MM.1S (cell line): ENCODE data around the gene SLC7A6.

Experiments
- DNase-seq: peaks from one replicate; pipeline ENCODE4 v3.0.0-alpha.2; 2015
- H2AFZ ChIP-seq: fragments of 300-600 bp; sonication (generic); 2 replicates; pipeline ENCODE4 v1.6.0; 2016; ENCODE audit warnings: antibody characterized with exemption, low read length
- H3F3A ChIP-seq: fragments of 300-600 bp; sonication (generic); 2 replicates; pipeline ENCODE4 v1.6.1; 2016; ENCODE audit warnings: mild to moderate bottlenecking, antibody characterized with exemption, low read length, moderate library complexity, mixed read lengths; ENCODE audit not compliant: insufficient read depth
- H3K27ac ChIP-seq: fragments of 300-600 bp; sonication (generic); 2 replicates; pipeline ENCODE4 v1.5.1; 2016; ENCODE audit warnings: mild to moderate bottlenecking, low read length
- H3K27me3 ChIP-seq: fragments of 300-600 bp; sonication (generic); replicated peaks from 2 replicates; pipeline ENCODE4 v1.6.0; 2016; ENCODE audit warnings: low read length; ENCODE audit not compliant: insufficient read depth
- H3K36me3 ChIP-seq: fragments of 300-600 bp; sonication (generic); replicated peaks from 2 replicates; pipeline ENCODE4 v1.6.1; 2016; ENCODE audit warnings: mild to moderate bottlenecking, low read length, mixed read lengths; ENCODE audit not compliant: insufficient read depth
- H3K4me1 ChIP-seq: fragments of 300-600 bp; sonication (generic); 2 replicates; pipeline ENCODE4 v1.6.1; 2016; ENCODE audit warnings: low read length, mixed read lengths
- H3K4me2 ChIP-seq: fragments of 300-600 bp; sonication (generic); 2 replicates; pipeline ENCODE4 v1.6.0; 2016; ENCODE audit warnings: low read depth, low read length
- H3K4me3 ChIP-seq: fragments of 300-600 bp; sonication (generic); 2 replicates; pipeline ENCODE4 v1.5.1; 2016; ENCODE audit warnings: low read length, mixed read lengths
- H3K79me2 ChIP-seq: fragments of 300-600 bp; sonication (generic); 2 replicates; pipeline ENCODE4 v1.6.1; 2016; ENCODE audit warnings: mixed run types, low read length, mixed read lengths
- H3K9ac ChIP-seq: fragments of 300-600 bp; sonication (generic); 2 replicates; pipeline ENCODE4 v1.6.1; 2016; ENCODE audit warnings: low read length, mixed read lengths
- H3K9me2 ChIP-seq: fragments of 300-600 bp; sonication (generic); replicated peaks from 2 replicates; pipeline ENCODE4 v1.6.1; 2016; ENCODE audit warnings: mild to moderate bottlenecking, low read length, mixed read lengths; ENCODE audit not compliant: insufficient read depth
- H3K9me3 ChIP-seq: fragments of 300-600 bp; sonication (generic); replicated peaks from 2 replicates; pipeline ENCODE4 v1.6.1; 2016; ENCODE audit warnings: mild to moderate bottlenecking, low read length, mixed read lengths; ENCODE audit not compliant: insufficient read depth
- H4K20me1 ChIP-seq: fragments of 300-600 bp; sonication (generic); 2 replicates; pipeline ENCODE4 v1.6.1; 2016; ENCODE audit warnings: mild to moderate bottlenecking, low read length, moderate library complexity, mixed read lengths; ENCODE audit not compliant: insufficient read depth
- EZH2 ChIP-seq: fragments of 300-600 bp; sonication (generic); optimal IDR thresholded peaks from 2 replicates; pipeline ENCODE3; 2017; ENCODE audit warnings: low read depth, mild to moderate bottlenecking, antibody characterized with exemption, low read length, mixed read lengths
- EZH2phosphoT487 ChIP-seq: fragments of 300-600 bp; sonication (generic); IDR thresholded peaks from 2 replicates; pipeline ENCODE4 v1.6.1; 2018; ENCODE audit warnings: antibody characterized with exemption, low read length
- TF ChIP-seq, protein P1 (sequence below): fragments of 300-600 bp; sonication (generic); IDR thresholded peaks from 2 replicates; pipeline ENCODE4 v1.5.1; 2016; ENCODE audit warnings: antibody characterized with exemption, low read length, mixed read lengths

Gene SLC7A6

DNA sequence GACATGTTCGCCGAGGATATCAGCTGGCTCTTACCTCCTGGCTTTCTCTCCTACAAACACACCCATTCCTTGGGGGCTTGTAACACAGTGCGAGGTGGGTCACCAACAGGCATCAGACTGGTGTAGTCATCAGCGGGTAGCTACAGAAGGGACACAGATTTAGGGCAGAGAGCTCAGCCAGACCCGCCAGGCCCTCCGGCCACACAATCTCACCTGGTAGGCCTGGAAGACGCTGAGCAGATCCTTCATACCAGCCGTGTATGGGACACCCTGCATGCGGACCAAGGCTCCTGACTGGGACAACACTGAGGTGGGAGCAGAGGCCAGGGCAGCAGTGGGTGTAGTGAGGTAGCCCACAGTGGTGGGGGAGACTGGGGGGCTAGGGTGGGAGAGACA is 34.2 kb upstream of the SLC7A6 start:
- DNase-seq = no peak
- H3F3A ChIP-seq = peaks cover 14% of the 10 kb centered on the region
- no peak overlapping the region for H3K4me2 ChIP-seq
- no peaks in the 10 kb centered on the region for H3K9me2 ChIP-seq
- no peak overlapping the region for H3K4me3 ChIP-seq
- H4K20me1 ChIP-seq = no peaks in the 10 kb centered on the region
- H3K27me3 ChIP-seq = no peaks in the 10 kb centered on the region
- no peaks in the 10 kb centered on the region for H3K36me3 ChIP-seq
- H3K4me1 ChIP-seq = peaks cover 15% of the 10 kb centered on the region
- no peaks in the 10 kb centered on the region for H3K79me2 ChIP-seq
- no peak overlapping the region for H3K27ac ChIP-seq
- no peak overlapping the region for H2AFZ ChIP-seq
- H3K9ac ChIP-seq = no peak overlapping the region
- no peak for TF ChIP-seq EZH2phosphoT487
- TF ChIP-seq, protein P1, sequence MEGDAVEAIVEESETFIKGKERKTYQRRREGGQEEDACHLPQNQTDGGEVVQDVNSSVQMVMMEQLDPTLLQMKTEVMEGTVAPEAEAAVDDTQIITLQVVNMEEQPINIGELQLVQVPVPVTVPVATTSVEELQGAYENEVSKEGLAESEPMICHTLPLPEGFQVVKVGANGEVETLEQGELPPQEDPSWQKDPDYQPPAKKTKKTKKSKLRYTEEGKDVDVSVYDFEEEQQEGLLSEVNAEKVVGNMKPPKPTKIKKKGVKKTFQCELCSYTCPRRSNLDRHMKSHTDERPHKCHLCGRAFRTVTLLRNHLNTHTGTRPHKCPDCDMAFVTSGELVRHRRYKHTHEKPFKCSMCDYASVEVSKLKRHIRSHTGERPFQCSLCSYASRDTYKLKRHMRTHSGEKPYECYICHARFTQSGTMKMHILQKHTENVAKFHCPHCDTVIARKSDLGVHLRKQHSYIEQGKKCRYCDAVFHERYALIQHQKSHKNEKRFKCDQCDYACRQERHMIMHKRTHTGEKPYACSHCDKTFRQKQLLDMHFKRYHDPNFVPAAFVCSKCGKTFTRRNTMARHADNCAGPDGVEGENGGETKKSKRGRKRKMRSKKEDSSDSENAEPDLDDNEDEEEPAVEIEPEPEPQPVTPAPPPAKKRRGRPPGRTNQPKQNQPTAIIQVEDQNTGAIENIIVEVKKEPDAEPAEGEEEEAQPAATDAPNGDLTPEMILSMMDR = no peak
- TF ChIP-seq EZH2 = no peak
- H3K9me3 ChIP-seq = no peaks in the 10 kb centered on the region

DNA sequence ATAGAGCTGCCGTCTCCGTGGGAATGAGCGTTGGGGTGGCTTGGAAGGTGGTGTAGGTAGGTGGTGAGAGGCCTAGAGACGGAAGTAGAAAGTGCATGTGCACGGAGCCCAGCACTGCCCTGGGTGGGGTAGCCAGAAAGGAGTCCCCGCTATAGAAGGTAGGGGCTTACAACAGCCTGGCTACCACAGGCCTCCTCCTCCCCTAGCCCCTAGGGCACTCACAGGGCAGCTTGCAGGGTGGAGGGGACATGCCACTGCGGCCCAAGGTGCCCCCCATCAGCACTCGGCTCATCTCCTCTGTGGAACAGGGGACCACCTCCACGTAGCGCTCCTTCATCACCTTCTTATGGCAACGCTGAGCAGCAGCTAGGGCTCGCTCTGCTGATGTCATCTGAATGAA is 33.4 kb upstream of the SLC7A6 start:
- Histone ChIP-seq H3K9me3 (no peaks in the 10 kb centered on the region), H3K9me2 (no peaks in the 10 kb centered on the region), H3K36me3 (no peaks in the 10 kb centered on the region), H4K20me1 (no peaks in the 10 kb centered on the region), H3K4me3 (no peak overlapping the region), H3K27me3 (no peaks in the 10 kb centered on the region), H3K4me2 (no peak overlapping the region), H3K4me1 (peaks cover 15% of the 10 kb centered on the region), H3K9ac (no peak overlapping the region), H3K79me2 (no peaks in the 10 kb centered on the region), H3F3A (peaks cover 14% of the 10 kb centered on the region), H3K27ac (no peak overlapping the region), H2AFZ (no peak overlapping the region)
- TF ChIP-seq EZH2phosphoT487 (no peak), EZH2 (no peak)
- no peak for DNase-seq

DNA sequence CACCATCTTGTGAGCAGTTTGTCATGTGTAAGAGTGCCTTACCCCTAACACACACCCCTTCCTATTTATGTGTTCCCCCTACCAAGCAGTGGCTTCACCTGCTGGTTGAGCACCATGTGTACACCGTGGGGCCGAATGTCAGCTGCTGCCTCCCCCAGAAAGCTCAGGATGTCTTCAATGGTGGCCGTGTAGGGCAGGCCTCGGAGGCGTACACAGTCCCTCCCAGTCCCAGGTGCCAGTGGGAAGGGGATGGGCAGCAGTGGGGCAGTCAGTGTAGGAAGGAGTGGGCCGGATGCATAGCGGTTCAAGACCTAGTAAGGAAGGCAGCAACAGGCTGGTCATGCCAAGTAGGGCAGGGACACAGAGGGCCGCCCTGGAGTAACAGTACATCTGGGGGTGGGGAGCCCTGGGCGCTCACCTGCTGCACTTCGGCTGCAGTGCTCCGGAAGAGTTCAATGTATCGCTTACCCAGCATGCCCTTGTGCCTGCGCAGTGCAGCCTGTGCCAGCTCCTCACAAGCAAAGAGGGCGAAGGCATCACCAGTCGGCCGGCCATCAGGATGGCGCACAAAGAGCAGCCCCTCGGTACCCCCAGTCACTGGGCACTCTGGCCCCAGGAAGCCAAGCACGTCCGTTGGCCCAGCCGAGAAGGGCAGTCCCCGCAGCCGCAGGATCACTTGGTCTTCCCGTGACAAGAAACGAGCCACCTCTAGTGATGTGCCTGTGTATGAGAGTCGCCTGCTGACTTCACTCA is 32.8 kb upstream of the SLC7A6 start:
- Histone ChIP-seq H3K27ac (no peak overlapping the region), H2AFZ (no peak overlapping the region), H3K9ac (no peak overlapping the region), H4K20me1 (no peaks in the 10 kb centered on the region), H3K27me3 (no peaks in the 10 kb centered on the region), H3K4me2 (no peak overlapping the region), H3K4me1 (peaks cover 17% of the 10 kb centered on the region), H3F3A (peaks cover 14% of the 10 kb centered on the region), H3K9me3 (no peaks in the 10 kb centered on the region), H3K79me2 (no peaks in the 10 kb centered on the region), H3K36me3 (no peaks in the 10 kb centered on the region), H3K9me2 (no peaks in the 10 kb centered on the region), H3K4me3 (no peak overlapping the region)
- no peak for DNase-seq
- TF ChIP-seq, protein P1 = no peak

DNA sequence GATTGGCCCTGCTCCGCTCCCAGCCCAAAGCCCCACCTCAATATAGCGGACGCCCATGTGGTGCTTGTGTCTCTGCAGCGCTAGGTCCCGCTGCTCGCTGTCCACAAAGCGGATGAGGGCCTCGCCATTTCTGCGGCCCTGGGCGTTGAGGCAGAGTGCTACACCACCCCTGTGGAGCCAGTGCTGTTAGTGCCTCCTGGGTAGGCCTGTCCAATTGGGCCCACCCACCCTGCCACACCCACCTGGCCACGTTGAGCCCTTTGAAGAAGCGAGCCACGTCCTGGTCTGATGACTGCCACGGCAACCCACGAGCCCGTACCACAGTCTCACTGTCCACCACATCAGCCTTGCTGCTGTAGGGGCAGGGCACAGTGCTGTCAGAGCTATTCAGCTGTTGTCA is 32.0 kb upstream of the SLC7A6 start:
- Histone ChIP-seq H4K20me1 (no peaks in the 10 kb centered on the region), H3K36me3 (no peaks in the 10 kb centered on the region), H3F3A (peaks cover 16% of the 10 kb centered on the region), H3K4me3 (no peak overlapping the region), H3K4me1 (peaks cover 15% of the 10 kb centered on the region), H3K79me2 (no peaks in the 10 kb centered on the region), H3K9ac (no peak overlapping the region), H3K9me2 (no peaks in the 10 kb centered on the region), H3K9me3 (no peaks in the 10 kb centered on the region), H3K27me3 (no peaks in the 10 kb centered on the region), H3K27ac (no peak overlapping the region), H2AFZ (no peak overlapping the region), H3K4me2 (no peak overlapping the region)
- DNase-seq = no peak
- no peak for TF ChIP-seq EZH2phosphoT487
- TF ChIP-seq, protein P1 = no peak
- TF ChIP-seq EZH2 = no peak
